ENCODE data around the gene TBC1D30.

- TF ChIP-seq CTCF (IDR thresholded peaks at IDR 0.05) = no peak
- no peak for TF ChIP-seq POLR2A (IDR thresholded peaks at IDR 0.05)
Measured at GRCh38 chr12:64918801-64919200, 94.4 kb downstream of the TBC1D30 start.
